ENCODE data around the gene KIF21A.

The KIF21A gene

DNA sequence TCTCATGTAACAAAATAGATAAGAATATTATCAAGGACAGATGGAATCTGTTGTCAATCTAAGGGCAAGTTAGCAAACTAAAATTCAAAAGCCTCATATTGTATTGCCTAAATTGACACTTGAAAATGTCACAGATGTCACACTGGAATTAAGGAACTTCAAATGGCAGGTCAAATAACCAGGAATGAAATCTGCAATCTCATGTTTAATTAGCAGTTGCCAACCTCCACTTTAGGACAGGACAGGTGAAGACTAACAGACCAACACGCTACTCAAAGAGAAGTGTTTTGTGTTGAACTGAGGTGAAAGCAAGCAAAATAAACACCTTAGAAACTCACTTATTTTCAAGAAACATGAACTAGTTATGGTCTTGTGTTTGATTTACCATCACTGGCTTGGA, 11.1 kb downstream of the KIF21A start:
- DNase-seq (ENCODE audit: low read depth in 2 of 3, low spot score in 1 of 3) = no peak

DNA sequence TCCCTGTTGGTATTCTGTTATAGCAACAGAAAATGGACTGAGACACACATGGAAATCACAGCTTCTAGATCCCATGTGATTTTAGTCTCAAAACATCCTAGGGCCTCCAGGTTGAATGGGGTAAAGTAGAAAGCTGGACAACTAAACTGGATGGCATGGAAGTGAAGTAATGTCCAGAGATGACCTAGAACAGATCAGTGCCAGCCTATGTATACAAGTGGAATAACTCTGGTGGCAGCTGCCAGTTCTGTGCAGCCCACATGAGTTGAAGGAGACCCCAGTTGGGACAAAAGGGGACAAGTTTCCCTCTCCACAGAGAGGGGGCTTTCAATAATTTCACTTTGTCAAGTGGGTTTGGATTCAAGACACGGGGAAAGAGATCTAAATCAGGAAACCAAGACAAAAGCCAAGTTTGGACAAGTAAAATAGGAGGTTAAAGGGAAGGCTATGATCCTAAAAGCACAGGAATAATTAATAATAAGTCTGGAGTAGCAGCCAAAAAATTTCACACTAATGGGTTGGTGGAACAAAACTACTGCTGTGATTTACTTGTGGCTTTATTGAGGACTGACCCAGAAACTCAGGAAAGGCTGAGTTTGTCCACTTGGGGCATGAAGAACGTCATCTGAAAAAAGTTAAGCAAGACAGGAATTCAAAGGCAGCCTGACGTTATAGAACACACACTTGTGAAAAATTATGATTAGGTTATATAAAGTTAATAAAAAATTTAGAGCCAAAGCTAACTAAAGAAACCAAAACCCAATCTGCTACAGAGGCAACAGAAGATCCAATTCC, 11.7 kb downstream of the KIF21A start:
- no peak for DNase-seq (ENCODE audit: low read depth in 2 of 3, low spot score in 1 of 3)

DNA sequence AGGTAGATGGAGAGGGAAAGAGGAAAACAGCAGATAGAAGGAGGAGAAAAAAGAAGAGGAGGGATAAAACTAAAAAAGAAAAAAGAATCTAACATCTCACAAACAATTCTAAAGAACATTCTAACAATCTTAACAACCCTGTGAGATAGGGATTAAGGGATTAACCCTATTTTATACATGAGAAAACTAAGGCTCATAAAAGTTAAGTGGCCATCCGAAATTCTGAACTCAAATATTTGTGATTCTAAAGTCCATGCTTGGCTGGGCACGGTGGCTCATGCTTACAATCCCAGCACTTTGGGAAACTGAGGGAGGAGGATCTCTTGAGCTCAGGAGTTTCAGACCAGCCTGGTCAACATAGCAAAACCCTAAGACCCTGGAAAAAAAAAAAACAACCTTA, 13.1 kb downstream of the KIF21A start:
- no peak for DNase-seq (ENCODE audit: low read depth in 2 of 3, low spot score in 1 of 3)

DNA sequence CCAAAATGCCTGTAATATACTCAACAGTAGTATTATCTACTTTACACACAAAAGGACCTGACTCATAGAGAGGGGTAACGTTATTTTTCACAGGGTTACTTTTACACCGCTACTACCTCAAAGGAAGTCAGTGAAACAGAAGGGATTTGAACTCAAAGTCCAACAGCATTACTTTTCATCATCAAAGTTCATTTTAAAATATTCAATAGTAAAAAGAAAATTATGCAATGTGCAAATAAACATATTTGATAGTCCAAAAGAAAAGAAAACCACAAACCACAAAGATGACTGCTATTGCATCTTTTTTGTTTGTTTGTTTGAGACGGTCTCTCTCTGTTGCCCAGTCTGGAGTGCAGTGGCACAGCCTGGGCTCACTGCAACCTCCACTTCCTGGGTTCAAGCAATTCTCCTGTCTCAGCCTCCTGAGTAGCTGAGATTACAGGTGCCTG, 15.5 kb downstream of the KIF21A start:
- no peak for DNase-seq (ENCODE audit: low read depth in 2 of 3, low spot score in 1 of 3)

DNA sequence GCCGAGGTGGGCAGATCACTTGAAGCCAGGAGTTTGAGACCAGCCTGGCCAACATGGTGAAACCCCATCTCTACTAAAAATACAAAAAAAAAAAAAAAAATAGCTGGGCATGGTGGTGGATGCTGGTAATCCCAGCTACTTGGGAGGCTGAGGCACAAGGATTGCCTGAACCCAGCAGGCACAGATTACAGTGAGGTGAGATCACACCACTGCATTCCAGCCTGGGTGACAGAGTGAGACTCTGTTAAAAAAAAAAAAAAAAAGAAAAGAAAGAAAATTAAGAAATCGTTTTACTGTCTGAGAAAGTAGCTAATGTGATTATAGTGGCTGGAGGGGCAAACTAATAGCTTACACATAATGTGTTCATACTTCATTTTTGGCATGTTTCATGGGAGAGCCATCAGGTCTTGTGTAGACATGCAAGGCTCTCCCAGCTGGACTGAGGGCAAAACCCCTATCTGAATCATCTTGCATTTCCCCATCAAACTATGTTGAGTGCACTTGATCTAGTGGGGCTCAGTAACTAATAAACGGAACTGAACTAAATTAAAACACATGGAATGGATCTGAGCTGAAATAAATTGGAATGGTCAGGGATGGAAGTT, 16.2 kb downstream of the KIF21A start:
- DNase-seq (ENCODE audit: low read depth in 2 of 3, low spot score in 1 of 3) = no peak

DNA sequence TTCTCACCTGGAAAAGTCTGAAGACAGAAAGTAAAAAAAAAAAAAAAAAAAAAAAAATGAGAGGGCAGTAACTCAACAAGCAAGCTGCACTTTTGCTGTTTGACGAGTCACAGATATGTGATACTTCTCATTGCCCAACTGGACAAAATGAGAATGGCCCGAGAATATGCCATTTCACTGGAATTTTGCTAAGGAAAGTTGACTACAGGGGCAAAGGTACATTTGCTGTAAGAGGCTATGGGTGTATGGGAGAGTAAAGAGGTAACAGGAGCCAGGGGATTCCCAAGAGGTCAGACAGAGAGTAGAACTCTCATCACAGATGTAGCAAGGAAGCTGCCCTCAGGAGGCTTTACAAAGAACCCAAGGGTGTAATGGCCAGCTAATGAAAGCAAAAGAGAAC, 22.9 kb downstream of the KIF21A start:
- DNase-seq (ENCODE audit: low read depth in 2 of 3, low spot score in 1 of 3) = no peak

DNA sequence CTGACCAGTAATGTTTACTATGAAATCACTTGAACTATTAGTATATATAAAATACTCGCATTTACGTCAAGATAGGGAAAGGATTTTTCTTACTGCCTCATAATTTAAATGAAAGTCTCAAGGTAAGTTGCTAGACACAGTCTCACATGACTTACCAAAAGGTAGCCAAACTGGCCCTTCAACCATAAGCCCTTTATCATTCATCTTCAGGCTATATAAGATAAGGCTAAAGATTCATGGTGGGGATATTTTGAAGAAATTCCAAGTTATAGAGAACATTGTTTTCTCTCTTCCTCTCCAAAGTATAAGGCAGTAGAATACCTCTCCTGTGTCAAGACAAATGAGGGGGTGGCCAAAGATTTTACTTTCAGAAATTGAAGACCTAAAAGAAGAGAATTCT, 23.4 kb downstream of the KIF21A start:
- no peak for DNase-seq (ENCODE audit: low read depth in 2 of 3, low spot score in 1 of 3)

DNA sequence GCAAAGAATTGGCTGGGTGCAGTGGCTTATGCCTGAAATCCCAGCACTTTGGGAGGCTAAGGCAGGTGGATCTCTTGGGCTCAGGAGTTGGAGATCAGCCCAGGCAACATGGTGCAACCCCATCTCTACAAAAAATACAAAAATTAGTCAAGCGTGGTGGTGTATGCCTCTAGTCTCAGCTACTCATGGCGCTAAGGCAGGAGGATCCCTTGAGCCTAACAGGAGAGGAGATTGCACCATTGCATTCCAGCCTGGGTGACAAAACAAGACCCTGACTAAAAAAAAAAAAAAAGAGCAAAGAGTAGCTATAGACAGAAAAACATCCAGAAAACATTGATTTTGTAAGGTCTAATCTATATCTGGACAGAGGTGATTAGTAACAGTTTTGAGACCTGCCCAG, 25.0 kb downstream of the KIF21A start:
- no peak for DNase-seq (ENCODE audit: low read depth in 2 of 3, low spot score in 1 of 3)

DNA sequence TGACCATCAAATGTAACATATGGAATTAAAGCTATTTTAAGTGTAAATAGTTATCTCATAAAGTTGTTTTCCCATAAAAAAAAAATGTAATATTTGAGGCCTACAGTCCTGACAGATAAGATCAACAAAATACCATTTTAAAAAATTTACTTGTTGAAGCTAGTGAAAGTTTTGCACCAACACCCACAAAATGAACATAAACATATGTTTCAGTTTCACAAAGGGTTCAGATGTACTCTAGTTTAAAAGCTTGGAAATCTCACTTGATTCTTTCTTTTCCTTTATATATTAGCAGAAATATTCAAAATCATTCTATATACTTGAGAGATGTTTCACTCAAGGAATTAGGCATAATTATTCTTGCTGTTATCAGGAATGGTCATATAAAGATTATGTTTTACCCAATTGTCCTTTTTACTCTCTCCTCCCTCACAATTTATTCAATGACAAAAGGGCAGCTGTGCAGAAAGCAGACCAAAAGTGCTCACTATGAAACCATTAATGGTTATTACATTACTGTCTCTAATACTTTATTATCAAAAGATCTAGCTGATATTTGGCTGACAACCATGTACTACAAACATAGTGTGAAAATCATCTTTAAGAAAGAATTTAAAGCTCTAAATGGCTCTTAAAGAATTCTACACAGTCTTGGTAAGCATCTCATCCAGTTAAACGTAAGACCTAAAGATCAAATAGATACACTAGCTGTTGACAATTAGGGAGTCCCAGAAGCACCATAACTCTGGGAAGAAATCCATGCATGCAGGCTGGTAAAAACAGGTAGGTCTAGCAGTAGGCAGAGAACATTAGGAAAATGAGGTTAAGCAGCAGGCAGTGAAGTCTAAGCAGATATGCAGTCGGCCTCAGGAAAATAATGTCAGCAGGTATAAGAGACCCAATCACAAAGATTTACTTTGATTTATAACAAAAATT, 28.8 kb downstream of the KIF21A start:
- DNase-seq (ENCODE audit: low read depth in 2 of 3, low spot score in 1 of 3) = no peak

DNA sequence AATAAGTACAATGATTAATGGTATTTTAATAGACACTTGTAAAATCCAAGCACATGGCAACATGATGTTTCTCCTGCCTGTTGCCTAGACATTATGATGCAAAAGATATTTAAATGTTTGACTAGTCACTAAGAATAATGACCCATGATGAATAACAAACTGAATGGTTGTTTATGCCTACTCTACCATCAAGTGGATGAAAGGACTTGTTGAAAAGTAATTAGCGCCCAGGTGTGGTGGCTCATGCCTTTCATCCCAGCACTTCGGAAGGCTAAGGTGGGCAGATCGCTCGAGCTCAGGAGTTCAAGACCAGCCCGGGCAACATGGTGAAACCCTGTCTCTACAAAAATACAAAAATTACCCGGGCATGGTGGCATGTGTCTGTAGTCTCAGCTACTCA, 30.7 kb downstream of the KIF21A start:
- no peak for DNase-seq (ENCODE audit: low read depth in 2 of 3, low spot score in 1 of 3)

DNA sequence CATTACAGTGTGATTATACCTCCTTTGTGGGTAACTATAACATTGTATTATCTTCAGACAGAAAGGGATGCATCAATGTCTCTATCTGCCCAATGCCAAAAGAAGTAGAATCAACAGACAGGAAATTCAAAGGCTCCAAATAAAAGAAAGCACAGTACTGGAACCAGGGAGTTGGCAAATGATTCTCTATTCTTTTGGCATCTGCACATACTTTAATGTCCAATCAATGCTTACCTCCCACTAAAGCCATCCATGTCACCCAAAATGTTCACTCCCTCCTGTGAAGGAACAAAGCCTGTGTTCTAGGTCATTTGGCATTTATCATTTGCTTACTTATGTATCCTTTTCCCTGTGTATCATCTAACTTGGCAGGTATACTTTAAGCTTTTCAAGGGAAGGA, 36.7 kb downstream of the KIF21A start:
- DNase-seq (ENCODE audit: low read depth in 2 of 3, low spot score in 1 of 3) = no peak

DNA sequence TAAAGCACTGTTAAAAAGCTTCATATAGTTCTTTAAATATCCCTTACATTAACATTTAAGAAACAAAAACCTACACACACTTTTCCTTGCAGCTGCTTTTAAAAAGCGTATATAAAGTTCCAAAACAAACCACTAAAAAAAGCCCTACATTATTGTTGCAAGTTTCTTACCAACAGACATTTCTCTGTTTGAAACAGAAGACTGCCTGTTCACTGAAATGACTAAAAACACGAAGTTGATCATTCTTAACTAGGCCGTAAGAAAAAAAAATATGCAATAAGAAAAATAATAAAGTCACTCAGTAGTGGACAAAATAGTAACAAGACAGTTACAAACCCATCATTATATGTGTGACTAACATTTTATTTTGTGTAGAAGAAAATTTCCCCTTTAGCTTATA, 37.3 kb downstream of the KIF21A start:
- no peak for DNase-seq (ENCODE audit: low read depth in 2 of 3, low spot score in 1 of 3)

DNA sequence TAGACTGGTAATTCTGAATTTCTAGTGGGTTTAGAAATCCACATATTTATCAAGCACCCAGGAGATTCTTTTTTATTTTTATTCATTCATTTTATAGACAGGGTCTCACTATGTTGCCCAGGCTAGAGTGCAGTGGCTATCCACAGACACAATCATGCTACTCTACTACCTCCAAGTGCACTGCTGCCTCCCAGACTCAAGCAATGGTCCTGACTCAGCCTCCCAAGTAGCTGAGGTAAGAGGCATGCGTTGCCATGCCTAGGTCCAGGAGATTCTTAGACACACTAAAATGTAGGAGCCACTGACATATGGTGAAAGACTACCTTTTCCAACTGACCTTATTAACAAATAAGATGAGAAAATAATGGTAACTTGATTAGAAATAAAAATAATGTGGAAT, 38.9 kb downstream of the KIF21A start:
- no peak for DNase-seq (ENCODE audit: low read depth in 2 of 3, low spot score in 1 of 3)

DNA sequence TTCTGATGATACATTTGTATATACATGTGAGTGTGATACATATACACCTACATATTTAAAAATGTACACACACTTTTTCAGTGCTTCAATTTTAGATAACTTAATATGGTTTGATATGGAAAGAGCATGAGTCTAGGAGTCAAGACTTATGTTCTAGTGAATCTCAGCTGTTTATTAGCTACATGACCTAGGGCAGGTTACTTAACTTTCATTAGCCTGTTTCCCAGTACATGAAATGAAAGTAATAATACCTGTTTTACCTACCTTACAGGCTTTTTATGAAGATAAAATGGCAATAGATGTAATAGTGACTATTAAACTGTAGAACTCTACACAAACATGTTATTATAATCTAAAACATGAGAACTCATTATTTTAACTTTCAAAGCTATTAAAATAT, 39.5 kb downstream of the KIF21A start:
- DNase-seq (ENCODE audit: low read depth in 2 of 3, low spot score in 1 of 3) = no peak

DNA sequence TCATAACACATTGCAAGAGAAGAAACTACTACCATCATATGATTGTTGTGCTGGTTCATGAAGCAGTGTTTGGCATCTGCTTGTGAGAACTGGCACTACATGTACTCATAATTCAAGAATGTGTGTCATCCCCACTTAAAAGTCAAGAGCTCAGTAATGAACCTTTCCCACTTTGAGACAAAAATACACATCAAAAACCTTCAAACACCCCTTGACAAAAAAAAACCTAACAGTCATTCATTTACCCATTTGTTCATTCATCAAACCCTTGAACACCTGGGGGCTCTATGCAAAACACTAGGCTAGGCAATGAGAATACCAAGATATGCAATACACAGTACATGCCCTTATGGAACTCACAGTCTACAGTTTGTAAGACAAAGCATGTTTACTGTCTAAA, 40.0 kb downstream of the KIF21A start:
- no peak for DNase-seq (ENCODE audit: low read depth in 2 of 3, low spot score in 1 of 3)

DNA sequence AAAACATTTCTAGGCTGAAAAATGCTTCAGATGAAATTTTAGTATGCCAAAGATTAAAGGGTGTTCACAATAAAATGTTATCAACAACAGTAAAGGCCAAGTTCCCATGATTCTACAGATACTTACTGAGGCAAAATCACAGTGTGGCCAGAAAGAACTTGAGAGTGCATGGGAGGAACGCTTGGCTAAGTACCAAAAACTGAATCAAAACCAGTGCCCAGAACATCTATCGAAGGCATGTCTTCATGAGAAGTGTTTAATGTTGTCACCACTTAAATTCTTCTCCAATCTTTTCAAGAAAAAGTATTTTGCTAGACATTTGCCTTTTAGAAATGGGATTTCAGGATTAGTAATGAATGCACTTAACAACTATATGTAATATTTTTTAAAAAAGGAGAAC, 41.5 kb downstream of the KIF21A start:
- DNase-seq (ENCODE audit: low read depth in 2 of 3, low spot score in 1 of 3) = no peak

DNA sequence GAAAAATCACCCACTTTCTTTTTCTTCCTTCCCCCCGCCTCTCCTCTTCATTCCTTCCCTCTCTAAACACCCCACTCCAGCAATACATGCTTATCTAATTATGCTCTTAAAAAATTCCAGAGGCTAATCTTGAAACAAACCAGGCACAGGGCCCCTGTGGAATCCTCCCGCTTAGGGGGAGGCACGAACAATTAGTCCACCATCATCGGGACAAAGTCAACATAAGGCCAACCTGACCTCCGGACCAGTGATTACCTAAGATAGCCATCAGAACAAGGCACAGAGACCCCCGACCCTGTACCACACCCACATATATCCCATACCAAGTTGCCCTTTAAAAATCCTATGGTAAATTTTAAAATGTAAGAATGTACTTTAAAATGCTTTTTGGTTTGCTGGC, 47.1 kb downstream of the KIF21A start:
- no peak for DNase-seq (ENCODE audit: low read depth in 2 of 3, low spot score in 1 of 3)

DNA sequence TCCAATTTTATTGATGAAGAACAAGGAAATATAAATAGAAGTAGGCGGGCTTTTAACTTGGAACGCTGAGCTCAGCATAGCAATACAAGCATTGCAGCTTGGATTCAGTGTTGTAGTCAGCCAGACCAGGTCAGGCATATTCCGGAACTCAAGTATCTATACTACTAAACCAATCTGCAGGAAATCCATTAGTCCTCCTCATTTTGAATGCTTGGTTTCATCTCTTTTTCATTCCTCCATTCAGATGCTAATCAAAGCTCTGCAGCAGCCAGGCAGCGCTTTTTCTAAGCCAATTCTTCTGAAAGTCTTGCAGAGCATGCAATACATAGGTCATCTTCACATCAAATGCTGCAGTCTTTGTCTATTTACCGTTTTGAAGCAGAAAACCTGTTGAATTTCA, 49.0 kb downstream of the KIF21A start:
- no peak for DNase-seq (ENCODE audit: low read depth in 2 of 3, low spot score in 1 of 3)

DNA sequence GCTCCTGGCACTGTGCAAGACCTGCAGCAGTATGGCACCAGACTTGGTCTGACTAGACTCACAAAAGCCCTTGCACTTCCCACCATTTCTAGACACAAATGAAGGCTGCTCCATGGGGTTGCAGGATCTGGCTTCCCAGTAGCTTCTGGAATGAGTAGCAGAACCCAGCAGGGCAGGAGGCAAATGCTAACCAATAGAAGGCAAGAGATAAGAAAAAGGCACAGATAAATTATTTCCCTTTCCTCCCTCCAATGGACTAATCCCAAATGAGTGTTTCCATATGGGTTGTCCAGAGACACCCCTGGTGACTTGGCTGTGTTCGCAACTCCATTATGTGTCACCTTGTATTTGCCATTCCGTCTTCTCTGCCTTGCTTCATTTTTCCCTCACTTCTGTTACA, 49.7 kb downstream of the KIF21A start:
- DNase-seq (ENCODE audit: low read depth in 2 of 3, low spot score in 1 of 3) = no peak

DNA sequence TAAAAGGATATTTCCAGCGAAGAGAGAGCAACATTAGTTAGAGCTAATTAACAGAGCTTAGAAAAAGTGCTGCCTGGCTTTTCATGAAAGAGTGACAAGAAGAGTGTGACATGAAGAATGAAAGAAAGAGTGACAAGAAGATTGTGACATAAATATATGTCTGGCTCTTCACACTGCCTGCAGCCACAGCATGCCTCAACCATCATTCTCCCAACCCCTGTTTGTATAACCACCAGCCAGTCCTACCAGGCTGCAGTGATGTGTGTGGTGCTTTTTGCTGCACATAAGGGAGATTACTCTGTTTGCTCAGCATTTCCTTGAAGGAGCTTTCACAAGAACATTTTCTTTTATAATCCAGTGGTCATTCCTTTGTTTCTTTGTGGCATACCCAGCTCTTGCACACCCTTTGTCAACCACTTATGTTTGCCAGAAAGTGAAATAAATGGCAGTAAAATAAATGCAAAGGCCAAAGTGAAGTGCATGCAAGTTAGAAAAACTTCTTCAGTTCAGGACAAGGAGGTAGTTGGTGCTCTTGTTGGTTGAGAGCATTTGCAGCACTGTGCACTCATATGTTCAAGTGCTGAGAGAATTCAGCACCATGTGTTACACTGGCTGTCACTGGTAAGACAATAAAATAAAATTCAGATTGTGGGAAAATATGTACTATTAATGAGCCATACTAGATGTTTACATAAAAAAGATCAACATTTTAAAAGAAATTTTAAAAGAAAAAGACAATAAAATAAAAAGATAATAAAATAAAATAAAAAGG, 50.6 kb downstream of the KIF21A start:
- DNase-seq (ENCODE audit: low read depth in 2 of 3, low spot score in 1 of 3) = no peak

DNA sequence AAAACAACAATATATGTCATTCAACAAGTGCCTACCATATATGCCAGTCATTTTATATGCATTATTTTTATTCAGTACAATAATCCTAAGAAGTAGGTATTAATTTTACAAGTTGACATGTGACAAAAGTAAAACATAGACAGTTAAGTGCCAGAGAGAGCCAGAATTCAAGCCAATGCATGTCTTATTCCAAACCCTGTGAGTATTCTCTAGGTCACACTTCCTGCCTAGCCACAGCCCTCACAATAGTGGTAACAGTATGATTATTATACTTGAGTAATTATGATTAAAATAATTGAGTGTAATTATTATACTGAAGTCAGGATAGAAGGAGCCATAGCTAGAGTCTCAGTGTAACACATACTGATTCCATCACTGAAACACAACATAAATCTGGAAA, 52.2 kb downstream of the KIF21A start:
- DNase-seq (ENCODE audit: low read depth in 2 of 3, low spot score in 1 of 3) = no peak

Data from stimulated activated CD4-positive, alpha-beta T cell treated with anti-CD3 and anti-CD28 coated beads, Interleukin-12 subunit alpha, Interleukin-12 subunit beta, amount 100 ng/mL, for 48 hours (primary cell).